ENCODE measurements around the gene ICAM4.
"Not testable (repeated sequence)": the region's sequence is repeated elsewhere in the genome, so short reads cannot be mapped to it uniquely, and the experiment has no call there.

Gene ICAM4

DNA sequence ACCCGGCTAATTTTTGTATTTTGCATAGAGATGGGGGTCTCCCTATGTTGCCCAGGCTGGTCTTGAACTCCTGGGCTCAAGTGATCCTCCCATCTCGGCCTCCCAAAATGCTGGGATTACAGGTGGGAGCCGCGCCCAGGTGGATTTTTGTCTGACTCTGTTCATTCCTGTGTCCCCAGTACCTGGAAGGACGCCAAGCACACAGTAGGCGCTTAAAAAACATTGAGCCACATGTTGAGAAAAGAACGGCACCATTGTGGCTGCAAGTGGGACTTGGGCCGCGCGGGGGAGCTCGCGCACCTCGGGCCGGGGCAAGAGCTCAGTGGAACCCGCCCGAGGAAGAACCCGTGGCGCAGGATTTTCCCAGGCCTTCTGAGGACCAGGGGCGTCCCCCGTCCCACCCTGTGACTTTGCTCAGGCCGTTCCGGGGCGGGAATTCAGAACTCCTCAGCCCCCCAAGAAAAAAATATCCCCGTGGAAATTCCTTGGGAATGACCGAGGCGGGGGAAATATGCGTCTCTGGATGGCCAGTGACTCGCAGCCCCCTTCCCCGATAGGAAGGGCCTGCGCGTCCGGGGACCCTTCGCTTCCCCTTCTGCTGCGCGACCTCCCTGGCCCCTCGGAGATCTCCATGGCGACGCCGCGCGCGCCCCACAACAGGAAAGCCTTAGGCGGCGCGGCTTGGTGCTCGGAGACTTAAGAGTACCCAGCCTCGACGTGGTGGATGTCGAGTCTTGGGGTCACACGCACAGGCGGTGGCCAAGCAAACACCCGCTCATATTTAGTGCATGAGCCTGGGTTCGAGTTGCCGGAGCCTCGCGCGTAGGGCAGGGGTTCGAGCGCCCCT lies 17.2 kb upstream of the ICAM4 start:
- no peak for DNase-seq (ENCODE audit: low read depth, low spot score)

DNA sequence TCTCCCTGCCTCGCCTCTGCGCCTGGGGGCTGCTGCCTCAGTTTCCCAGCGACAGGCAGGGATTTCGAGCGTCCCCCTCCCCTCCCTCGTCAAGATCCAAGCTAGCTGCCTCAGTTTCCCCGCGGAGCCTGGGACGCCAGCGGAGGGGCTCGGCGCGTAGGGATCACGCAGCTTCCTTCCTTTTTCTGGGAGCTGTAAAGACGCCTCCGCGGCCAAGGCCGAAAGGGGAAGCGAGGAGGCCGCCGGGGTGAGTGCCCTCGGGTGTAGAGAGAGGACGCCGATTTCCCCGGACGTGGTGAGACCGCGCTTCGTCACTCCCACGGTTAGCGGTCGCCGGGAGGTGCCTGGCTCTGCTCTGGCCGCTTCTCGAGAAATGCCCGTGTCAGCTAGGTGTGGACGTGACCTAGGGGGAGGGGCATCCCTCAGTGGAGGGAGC lies 16.6 kb upstream of the ICAM4 start:
- no peak for DNase-seq (ENCODE audit: low read depth, low spot score)

DNA sequence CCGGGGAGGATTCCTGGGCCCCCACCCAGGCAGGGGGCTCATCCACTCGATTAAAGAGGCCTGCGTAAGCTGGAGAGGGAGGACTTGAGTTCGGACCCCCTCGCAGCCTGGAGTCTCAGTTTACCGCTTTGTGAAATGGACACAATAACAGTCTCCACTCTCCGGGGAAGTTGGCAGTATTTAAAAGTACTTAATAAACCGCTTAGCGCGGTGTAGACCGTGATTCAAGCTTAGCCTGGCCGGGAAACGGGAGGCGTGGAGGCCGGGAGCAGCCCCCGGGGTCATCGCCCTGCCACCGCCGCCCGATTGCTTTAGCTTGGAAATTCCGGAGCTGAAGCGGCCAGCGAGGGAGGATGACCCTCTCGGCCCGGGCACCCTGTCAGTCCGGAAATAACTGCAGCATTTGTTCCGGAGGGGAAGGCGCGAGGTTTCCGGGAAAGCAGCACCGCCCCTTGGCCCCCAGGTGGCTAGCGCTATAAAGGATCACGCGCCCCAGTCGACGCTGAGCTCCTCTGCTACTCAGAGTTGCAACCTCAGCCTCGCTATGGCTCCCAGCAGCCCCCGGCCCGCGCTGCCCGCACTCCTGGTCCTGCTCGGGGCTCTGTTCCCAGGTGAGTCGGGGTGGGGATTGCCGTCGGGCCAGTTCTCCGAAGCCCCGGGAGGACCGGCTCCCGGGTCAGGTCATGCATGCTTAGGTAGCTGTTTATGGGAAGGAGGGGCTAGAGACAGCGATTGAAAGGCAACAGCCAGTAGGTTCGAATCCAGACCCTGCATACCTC lies 15.9 kb upstream of the ICAM4 start, which contains the start of gene ICAM1:
TSS of gene ICAM1 (plus strand) at position 505 of the 779 bp plus-strand sequence. CDS start at position 545, 40 bp downstream.
- DNase-seq (ENCODE audit: low read depth, low spot score): no peak

DNA sequence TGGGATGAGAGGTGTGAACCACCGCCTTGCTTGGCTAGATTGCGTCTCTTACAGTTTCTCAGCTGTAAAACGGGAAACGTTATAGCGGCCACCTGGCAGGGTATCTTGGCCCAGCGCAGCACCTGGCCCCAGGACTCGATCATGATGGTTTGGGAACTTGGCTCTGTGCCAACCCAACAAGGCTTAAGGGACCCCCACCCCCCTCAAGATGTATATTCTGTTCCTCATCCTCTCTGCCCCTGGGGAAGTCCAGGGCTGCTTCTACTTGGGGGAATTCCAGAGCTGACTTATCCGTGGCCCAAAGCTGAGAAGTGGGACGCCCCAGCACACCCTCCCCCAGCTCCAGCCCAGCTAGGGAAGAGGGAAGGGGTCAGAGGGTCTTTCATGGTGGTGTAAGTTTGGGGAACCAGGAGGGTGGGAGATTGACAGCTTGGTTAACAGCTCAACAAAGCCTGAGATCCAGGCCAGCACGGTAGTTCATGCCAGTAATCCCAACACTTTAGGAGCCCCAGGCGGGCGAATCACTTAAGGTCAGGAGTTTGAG lies 15.1 kb upstream of the ICAM4 start:
- DNase-seq (ENCODE audit: low read depth, low spot score): no peak

DNA sequence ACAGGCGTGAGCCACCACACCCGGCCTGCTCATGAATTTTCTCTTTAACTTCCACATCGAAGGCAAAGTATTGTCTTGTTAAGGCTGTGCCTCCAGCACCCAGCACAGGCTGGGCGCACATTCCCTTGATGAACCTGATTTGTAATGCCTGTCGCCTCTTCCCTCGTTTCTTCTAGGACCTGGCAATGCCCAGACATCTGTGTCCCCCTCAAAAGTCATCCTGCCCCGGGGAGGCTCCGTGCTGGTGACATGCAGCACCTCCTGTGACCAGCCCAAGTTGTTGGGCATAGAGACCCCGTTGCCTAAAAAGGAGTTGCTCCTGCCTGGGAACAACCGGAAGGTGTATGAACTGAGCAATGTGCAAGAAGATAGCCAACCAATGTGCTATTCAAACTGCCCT lies 12.2 kb upstream of the ICAM4 start:
- no peak for DNase-seq (ENCODE audit: low read depth, low spot score)

DNA sequence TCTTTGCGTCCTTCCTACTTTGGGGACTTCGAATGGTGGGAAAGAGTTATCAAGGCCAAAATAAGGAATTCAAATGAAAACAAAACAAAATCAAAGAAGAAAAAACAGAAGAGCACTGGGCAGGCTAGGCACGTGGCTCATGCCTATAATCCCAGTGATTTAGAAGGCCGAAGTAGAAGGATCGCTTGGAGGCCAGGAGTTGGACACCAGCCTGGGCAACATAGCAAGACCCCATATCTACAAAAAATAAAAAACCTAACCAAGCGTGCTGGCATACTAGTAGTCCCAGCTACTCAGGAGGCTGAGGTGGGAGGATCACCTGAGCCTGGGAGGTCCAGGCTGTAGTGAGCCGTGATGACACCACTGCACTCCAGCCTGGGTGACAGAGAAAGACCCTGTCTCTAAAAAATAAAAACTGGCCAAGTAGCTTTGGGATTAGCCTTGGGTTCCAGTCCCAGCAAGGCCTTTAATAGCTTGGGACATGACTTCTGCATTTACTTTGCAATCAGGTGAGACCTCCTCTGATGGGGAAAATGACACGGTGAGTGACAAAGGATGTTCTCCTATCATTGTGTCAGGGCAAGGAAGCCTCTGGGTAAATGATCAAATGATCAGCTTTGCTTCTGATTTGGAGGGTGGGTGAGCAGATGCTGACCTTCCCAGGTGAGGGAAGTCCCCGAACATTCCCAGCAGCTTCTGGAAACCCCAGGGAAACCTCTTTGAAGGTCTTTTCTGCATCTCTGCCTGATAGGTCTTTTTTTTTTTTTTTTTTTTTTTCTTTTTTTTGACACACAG lies 8.8 kb upstream of the ICAM4 start:
- DNase-seq (ENCODE audit: low read depth, low spot score): no peak

DNA sequence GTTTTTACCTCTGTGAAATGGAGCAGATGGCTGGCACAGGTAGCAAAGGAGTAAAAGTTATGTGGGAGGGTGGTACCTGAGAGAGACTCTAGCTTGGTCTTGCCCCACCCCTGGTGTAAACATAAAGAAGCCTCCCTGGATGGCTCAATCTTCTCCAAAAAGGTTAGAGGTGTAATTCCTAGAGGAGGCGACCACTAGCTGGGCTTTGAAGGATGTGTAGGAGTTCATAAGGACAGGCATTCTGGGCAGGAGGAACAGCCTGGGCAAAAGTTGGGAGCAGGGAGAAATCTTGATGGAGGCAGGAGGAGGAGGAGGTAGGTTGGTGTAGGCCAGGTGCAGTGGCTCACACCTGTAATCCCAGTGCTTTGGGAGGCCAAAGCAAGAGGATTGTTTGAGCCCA lies 7.8 kb upstream of the ICAM4 start:
- DNase-seq (ENCODE audit: low read depth, low spot score): no peak

DNA sequence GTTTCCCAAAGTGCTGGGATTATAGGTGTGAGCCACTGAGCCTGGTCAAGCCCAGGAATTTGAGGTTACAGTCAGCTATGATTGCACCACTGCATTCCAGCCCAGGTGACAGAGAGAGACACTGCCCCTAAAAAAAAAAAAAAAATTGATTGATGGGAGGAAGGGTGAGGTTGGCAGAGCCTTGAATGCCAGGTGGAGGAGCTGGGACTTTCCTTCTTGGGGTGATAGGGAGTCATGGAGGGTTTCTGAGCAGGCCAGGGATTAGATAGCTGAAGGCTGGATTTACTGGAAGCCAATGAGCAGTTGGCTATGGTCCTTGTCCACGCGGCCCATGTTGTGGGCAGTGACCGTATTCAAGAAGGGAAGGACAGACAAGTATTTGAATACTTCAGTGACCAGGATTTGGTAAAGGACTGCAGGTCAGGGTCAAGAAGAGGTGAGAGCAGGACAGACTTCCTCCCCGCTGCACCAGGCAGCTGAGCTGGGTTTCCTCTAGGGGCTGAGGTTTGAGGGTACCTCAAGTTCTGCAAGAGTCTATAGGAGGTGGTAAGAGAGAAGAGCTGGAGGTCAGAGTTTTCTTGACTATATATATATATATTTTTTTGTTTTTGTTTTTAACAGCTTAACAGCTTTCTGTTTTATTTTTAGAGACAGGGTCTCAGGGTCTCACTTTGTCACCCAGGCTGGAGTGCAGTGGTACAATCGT lies 6.9 kb upstream of the ICAM4 start:
- no peak for DNase-seq (ENCODE audit: low read depth, low spot score)

DNA sequence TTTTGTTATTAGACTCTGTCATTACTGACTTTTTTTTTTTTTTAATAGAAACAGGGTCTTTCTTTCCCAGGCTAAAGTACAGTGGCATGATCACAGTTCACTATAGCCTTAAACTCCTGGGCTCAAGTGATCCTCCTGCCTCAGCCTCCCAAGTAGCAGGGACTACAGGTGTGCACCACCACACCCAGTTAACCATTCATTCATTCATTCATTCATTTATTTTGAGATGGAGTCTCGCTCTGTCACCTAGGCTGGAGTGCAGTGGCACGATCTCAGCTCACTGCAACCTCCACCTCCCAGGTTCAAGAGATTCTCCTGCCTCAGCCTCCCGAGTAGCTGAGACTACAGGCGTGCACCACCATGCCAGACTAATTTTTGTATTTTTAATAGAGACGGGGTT lies 4.7 kb upstream of the ICAM4 start:
- DNase-seq (ENCODE audit: low read depth, low spot score): not testable (repeated sequence)

DNA sequence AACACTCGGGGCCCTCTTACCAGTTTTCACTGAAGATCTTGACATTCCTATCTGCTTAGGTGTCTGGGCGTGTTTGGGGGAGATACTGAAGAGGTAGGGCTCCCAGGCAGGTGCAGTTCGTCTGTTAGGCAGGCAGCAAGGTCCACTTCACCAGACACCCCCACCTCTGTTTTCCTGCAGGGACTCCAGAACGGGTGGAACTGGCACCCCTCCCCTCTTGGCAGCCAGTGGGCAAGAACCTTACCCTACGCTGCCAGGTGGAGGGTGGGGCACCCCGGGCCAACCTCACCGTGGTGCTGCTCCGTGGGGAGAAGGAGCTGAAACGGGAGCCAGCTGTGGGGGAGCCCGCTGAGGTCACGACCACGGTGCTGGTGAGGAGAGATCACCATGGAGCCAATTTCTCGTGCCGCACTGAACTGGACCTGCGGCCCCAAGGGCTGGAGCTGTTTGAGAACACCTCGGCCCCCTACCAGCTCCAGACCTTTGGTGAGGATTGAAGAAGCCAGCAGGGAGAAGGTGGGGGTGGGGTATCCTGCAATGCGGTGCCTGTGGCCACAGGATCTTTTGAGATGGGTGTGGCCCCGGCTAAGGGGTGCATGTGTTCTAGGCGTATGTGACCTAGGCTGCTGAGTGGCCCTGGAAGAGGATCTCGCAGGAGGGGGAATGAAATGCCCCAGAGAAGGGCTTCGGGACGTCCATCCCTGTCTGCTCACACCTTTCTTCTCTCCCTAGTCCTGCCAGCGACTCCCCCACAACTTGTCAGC lies 3.3 kb upstream of the ICAM4 start:
- no peak for DNase-seq (ENCODE audit: low read depth, low spot score)

DNA sequence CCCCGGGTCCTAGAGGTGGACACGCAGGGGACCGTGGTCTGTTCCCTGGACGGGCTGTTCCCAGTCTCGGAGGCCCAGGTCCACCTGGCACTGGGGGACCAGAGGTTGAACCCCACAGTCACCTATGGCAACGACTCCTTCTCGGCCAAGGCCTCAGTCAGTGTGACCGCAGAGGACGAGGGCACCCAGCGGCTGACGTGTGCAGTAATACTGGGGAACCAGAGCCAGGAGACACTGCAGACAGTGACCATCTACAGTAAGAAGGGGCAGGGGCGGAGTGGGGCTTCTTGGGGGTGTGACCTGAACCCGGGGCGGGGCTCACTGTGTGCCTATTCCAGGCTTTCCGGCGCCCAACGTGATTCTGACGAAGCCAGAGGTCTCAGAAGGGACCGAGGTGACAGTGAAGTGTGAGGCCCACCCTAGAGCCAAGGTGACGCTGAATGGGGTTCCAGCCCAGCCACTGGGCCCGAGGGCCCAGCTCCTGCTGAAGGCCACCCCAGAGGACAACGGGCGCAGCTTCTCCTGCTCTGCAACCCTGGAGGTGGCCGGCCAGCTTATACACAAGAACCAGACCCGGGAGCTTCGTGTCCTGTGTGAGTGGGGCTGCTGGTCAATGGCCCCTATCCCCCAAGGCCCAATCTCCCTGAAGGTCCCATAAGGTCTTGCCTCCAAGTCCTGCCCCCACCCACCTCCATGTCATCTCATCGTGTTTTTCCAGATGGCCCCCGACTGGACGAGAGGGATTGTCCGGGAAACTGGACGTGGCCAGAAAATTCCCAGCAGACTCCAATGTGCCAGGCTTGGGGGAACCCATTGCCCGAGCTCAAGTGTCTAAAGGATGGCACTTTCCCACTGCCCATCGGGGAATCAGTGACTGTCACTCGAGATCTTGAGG lies 2.4 kb upstream of the ICAM4 start:
- DNase-seq (ENCODE audit: low read depth, low spot score): no peak

DNA sequence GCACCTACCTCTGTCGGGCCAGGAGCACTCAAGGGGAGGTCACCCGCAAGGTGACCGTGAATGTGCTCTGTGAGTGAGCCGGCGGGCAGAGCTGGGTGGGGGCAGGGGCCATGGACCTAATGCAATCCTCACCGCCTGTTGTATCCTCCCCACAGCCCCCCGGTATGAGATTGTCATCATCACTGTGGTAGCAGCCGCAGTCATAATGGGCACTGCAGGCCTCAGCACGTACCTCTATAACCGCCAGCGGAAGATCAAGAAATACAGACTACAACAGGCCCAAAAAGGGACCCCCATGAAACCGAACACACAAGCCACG lies 1.8 kb upstream of the ICAM4 start:
- DNase-seq (ENCODE audit: low read depth, low spot score): no peak

DNA sequence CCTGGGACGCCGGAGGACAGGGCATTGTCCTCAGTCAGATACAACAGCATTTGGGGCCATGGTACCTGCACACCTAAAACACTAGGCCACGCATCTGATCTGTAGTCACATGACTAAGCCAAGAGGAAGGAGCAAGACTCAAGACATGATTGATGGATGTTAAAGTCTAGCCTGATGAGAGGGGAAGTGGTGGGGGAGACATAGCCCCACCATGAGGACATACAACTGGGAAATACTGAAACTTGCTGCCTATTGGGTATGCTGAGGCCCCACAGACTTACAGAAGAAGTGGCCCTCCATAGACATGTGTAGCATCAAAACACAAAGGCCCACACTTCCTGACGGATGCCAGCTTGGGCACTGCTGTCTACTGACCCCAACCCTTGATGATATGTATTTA lies 1.4 kb upstream of the ICAM4 start:
- no peak for DNase-seq (ENCODE audit: low read depth, low spot score)

DNA sequence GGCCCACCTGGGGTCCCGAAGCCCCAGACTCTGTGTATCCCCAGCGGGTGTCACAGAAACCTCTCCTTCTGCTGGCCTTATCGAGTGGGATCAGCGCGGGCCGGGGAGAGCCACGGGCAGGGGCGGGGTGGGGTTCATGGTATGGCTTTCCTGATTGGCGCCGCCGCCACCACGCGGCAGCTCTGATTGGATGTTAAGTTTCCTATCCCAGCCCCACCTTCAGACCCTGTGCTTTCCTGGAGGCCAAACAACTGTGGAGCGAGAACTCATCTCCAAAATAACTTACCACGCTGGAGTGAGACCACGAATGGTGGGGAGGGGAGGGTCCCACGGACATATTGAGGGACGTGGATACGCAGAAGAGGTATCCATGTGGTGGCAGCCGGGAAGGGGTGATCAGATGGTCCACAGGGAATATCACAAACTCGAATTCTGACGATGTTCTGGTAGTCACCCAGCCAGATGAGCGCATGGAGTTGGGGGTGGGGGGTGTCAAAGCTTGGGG lies 2.0 kb downstream of the ICAM4 start:
- no peak for DNase-seq (ENCODE audit: low read depth, low spot score)

DNA sequence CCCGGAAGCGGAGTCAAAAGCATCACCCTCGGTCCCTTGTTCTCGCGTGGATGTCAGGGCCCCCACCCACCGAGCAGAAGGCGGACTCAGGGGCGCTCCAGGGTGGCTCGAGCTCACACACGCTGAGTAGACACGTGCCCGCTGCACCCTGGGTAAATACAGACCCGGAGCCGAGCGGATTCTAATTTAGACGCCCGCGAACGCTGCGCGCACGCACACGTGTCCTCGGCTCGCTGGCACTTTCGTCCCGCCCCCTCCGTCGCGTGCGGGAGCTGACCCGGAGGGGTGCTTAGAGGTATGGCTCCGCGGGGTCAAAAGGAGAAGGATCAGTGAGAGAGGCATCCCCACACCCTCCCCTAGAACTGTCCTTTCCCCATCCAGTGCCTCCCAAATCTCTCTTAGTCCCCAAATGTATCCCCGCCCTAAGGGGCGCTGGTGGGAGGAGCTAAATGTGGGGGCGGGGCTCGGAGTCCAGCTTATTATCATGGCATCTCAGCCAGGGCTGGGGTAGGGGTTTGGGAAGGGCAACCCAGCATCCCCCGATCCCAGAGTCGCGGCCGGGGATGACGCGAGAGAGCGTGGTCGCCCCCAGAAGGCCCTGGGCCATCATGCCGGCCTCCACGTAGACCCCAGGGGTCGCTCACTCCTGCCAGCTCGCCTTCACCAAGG lies 2.5 kb downstream of the ICAM4 start:
- DNase-seq (ENCODE audit: low read depth, low spot score): no peak

DNA sequence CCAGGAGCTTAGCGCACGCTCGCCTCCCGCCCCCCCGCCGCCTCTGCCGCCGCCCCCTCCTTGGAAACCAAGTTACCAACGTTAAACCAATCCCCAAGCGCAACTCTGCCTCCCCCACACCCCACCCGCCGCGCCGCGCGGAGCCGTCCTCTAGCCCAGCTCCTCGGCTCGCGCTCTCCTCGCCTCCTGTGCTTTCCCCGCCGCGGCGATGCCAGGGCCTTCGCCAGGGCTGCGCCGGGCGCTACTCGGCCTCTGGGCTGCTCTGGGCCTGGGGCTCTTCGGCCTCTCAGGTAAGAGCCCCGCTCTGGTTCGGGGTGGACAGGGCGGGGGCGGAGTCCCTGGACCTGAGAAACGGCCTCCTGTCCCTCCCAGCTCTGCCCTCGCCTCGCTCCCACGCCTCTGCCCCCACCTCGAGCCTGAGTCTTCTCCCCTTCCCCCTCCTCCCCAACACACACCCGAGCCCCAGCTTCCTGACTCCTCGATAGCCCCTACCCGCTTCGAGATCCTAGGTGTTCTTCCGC lies 3.1 kb downstream of the ICAM4 start, which contains the start of gene ICAM5:
TSS of gene ICAM5 (plus strand) at position 117 of the 521 bp plus-strand sequence. CDS start at position 209, 92 bp downstream.
- no peak for DNase-seq (ENCODE audit: low read depth, low spot score)

DNA sequence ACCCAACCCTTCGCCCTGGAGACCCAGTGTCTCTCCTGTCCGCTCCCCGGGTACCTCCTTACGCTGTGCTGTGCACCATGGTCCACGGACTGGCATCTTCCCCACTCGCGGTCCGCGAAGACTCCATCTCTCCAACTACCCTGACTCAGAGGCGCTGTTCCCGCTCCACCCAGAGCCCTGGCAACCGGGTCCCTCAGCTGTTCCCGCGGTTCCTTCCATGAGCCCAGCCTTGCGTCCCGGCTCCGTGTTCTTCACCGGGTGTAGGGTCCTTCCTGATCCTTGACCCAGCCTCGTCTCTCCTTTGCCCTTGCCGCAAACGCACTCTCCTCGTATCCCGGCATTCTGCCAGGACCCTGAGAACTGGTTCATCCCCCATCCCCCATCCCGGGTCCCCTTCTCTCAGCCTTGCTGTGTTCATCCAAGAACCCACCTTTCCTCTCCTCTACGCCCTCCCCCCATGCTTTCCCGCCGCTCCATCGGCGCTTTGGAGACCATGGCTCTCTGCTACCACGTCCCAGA lies 3.7 kb downstream of the ICAM4 start:
- DNase-seq (ENCODE audit: low read depth, low spot score): no peak

Data from iPS DF 19.7 (cell line).